A549 (cell line): ENCODE data around the gene SHROOM2. TPM values are rescaled to one million over a fixed set of nuclear protein-coding genes. Genes with fewer than 3 reads are reported as not detected.

Experiments used
- ATAC-seq, 2 experiments: fragments of 200-7000 bp in 1 of 2; fragments of >200 bp in 1 of 2; cut with Nextera tagmentation in 1 of 2; cut with Tn5 transposase in 1 of 2; 3 replicates each; pipeline versions ENCODE4 v1.8.0 to v1.9.1; 2018 to 2020; ENCODE audit warnings: mild to moderate bottlenecking in 1 of 2, moderate library complexity in 1 of 2
- CTCF ChIA-PET: fragments of 300-600 bp; sonication (Branson Sonifier 250); formaldehyde crosslinking; extraction: SDS; loops from one replicate; lab custom pipeline; 2021; ENCODE audit warnings: antibody characterized with exemption, inconsistent platforms; lab: Yijun Ruan, JAX
- POLR2A ChIA-PET: fragments of 350-600 bp; formaldehyde crosslinking; extraction: SDS; loops from one replicate; lab custom pipeline; 2021; ENCODE audit warnings: antibody characterized with exemption, inconsistent platforms; lab: Yijun Ruan, JAX
- DNase-seq, 2 experiments: peaks; one replicate each; pipeline versions ENCODE4 v3.0.0 to v3.0.0-alpha.2; 2011 to 2016; ENCODE audit warnings: low read depth in 1 of 2, low spot score in 1 of 2
- FAIRE-seq: peaks from 2 replicates; lab custom pipeline; 2011; peaks lifted over from hg19 to GRCh38; lab: Jason Lieb, UNC
- H3K27ac ChIP-seq, 2 experiments: fragments of >200 bp; sonication (Bioruptor Twin); formaldehyde crosslinking; 3 replicates each; pipeline ENCODE4 v1.5.1; 2016 to 2017
- H3K4me1 ChIP-seq: fragments of >200 bp; sonication (Bioruptor Twin); formaldehyde crosslinking; 3 replicates; pipeline ENCODE4 v1.6.1; 2016
- H3K4me2 ChIP-seq: fragments of >200 bp; sonication (Bioruptor Twin); formaldehyde crosslinking; 3 replicates; pipeline ENCODE4 v1.6.1; 2016
- H3K4me3 ChIP-seq: fragments of >200 bp; sonication (Bioruptor Twin); formaldehyde crosslinking; 3 replicates; pipeline ENCODE4 v1.5.1; 2016
- H3K9me3 ChIP-seq: fragments of >200 bp; sonication (Bioruptor Twin); formaldehyde crosslinking; 3 replicates; pipeline ENCODE4 v1.6.1; 2016
- BCL3 ChIP-seq: fragments of >200 bp; sonication (Bioruptor Twin); formaldehyde crosslinking; IDR thresholded peaks from 3 replicates; pipeline ENCODE4 v1.6.1; 2016
- BHLHE40 ChIP-seq: IDR thresholded peaks from 2 replicates; pipeline ENCODE4 v1.6.1; 2012; ENCODE audit warnings: low read depth, low read length, inconsistent platforms
- CBX8 ChIP-seq: fragments of 200-600 bp; sonication (generic); IDR thresholded peaks from 2 replicates; pipeline ENCODE4 v1.6.1; 2016
- CHD2 ChIP-seq: fragments of 150-350 bp; IDR thresholded peaks from 2 replicates; pipeline ENCODE4 v1.6.1; 2014; ENCODE audit warnings: low read length; ENCODE audit not compliant: partially characterized antibody
- CTCF ChIP-seq: fragments of >200 bp; sonication (Bioruptor Twin); formaldehyde crosslinking; IDR thresholded peaks from 3 replicates; pipeline ENCODE4 v1.5.1; 2016
- E2F6 ChIP-seq: IDR thresholded peaks from 2 replicates; pipeline ENCODE4 v1.6.1; 2012; ENCODE audit warnings: low read depth, borderline replicate concordance
- FOSL2 ChIP-seq, 2 experiments: fragments of 450-650 bp in 1 of 2; fragments of >200 bp in 1 of 2; sonication (Bioruptor Twin) in 1 of 2; formaldehyde crosslinking; IDR thresholded peaks; 2 replicates each; pipeline versions ENCODE4 v1.5.0 to v1.6.1; 2016 to 2020; ENCODE audit warnings: mild to moderate bottlenecking in 1 of 2, moderate library complexity in 1 of 2
- HEYL ChIP-seq: fragments of 250-450 bp; sonication (Bioruptor Pico); IDR thresholded peaks from 2 replicates; pipeline ENCODE4 v1.8.0; 2021; ENCODE audit warnings: mild to moderate bottlenecking, moderate library complexity
- HMGXB4 ChIP-seq: fragments of 250-450 bp; sonication (Bioruptor Pico); IDR thresholded peaks from 2 replicates; pipeline ENCODE4 v1.5.0; 2021; ENCODE audit warnings: mild to moderate bottlenecking, moderate library complexity, borderline replicate concordance
- HOXA7 ChIP-seq: fragments of 250-450 bp; sonication (Bioruptor Pico); IDR thresholded peaks from 2 replicates; pipeline ENCODE4 v1.5.0; 2020; ENCODE audit warnings: mild to moderate bottlenecking, moderate library complexity
- HOXB5 ChIP-seq: fragments of 250-450 bp; sonication (Bioruptor Pico); IDR thresholded peaks from 2 replicates; pipeline ENCODE4 v1.5.0; 2020; ENCODE audit warnings: mild to moderate bottlenecking, moderate library complexity
- MAZ ChIP-seq: fragments of 150-350 bp; IDR thresholded peaks from 2 replicates; pipeline ENCODE4 v1.6.1; 2014; ENCODE audit warnings: antibody characterized with exemption, low read depth, low read length, borderline replicate concordance
- MYC ChIP-seq: IDR thresholded peaks from 2 replicates; pipeline ENCODE4 v1.6.1; 2012; ENCODE audit warnings: mild to moderate bottlenecking, inconsistent platforms, low read length, improper control_type of control experiment, borderline replicate concordance
- NFE2L2 ChIP-seq: fragments of 150-350 bp; conservative IDR thresholded peaks from 2 replicates; pipeline ENCODE4 v1.6.1; 2014; ENCODE audit warnings: low read length
- NPAS2 ChIP-seq: fragments of 250-450 bp; sonication (Bioruptor Pico); IDR thresholded peaks from 2 replicates; pipeline ENCODE4 v1.8.0; 2022; ENCODE audit warnings: mild to moderate bottlenecking, moderate library complexity, borderline replicate concordance
- PHF8 ChIP-seq: fragments of 200-600 bp; sonication (generic); IDR thresholded peaks from 2 replicates; pipeline ENCODE4 v1.6.1; 2016; ENCODE audit warnings: low read depth, mild to moderate bottlenecking, antibody characterized with exemption, moderate library complexity, borderline replicate concordance
- RAD21 ChIP-seq, 2 experiments: fragments of >200 bp in 1 of 2; sonication (Bioruptor Twin) in 1 of 2; formaldehyde crosslinking in 1 of 2; IDR thresholded peaks in 1 of 2; conservative IDR thresholded peaks in 1 of 2; 2 replicates in 1 of 2; 3 replicates in 1 of 2; pipeline ENCODE4 v1.6.1; 2012 to 2018; ENCODE audit warnings: inconsistent platforms in 1 of 2
- RARB ChIP-seq: fragments of 250-450 bp; sonication (Bioruptor Pico); IDR thresholded peaks from 2 replicates; pipeline ENCODE4 v1.8.0; 2021; ENCODE audit warnings: mild to moderate bottlenecking, moderate library complexity
- SMC3 ChIP-seq: fragments of >200 bp; sonication (Bioruptor Twin); formaldehyde crosslinking; IDR thresholded peaks from 3 replicates; pipeline ENCODE4 v1.6.1; 2018; ENCODE audit warnings: inconsistent platforms
- ZC3H11A ChIP-seq: fragments of 450-650 bp; IDR thresholded peaks from 2 replicates; pipeline ENCODE4 v1.6.1; 2014; ENCODE audit warnings: antibody characterized with exemption, mild to moderate bottlenecking
- WGBS: methylation state at CpG from one replicate; pipeline ENCODE4 v1.1.6; 2017; ENCODE audit errors: missing lambda C conversion rate; 5-methylcytosine and 5-hydroxymethylcytosine counted together
- polyA plus RNA-seq, 4 experiments: library from polyadenylated mRNA; depleted of rRNA in 3 of 4; stranded (reverse); fragments of >200 nt; fragmentation: RNase III in 1 of 4; extraction: RNeasy Plus Mini Kit Qiagen cat#74134 plus additional on column Dnase treatment in 1 of 4; gene quantifications; 2 replicates in 3 of 4; 3 replicates in 1 of 4; pipeline ENCODE4 v1.2.3, GENCODE V29; 2011 to 2017
- TF ChIP-seq, protein P1 (sequence below): fragments of 250-450 bp; sonication (Bioruptor Pico); IDR thresholded peaks from 2 replicates; pipeline ENCODE4 v1.5.0; 2020; ENCODE audit warnings: low read depth, mild to moderate bottlenecking, moderate library complexity
- TF ChIP-seq, protein P2 (sequence below): fragments of 150-350 bp; IDR thresholded peaks from 2 replicates; pipeline ENCODE4 v1.6.1; 2014; ENCODE audit warnings: low read depth, mild to moderate bottlenecking, low read length

SHROOM2 gene
- polyA plus RNA-seq, 2 of the 4 experiments (the other 2 are of a cell fraction): 0.12 to 0.27 TPM

DNA sequence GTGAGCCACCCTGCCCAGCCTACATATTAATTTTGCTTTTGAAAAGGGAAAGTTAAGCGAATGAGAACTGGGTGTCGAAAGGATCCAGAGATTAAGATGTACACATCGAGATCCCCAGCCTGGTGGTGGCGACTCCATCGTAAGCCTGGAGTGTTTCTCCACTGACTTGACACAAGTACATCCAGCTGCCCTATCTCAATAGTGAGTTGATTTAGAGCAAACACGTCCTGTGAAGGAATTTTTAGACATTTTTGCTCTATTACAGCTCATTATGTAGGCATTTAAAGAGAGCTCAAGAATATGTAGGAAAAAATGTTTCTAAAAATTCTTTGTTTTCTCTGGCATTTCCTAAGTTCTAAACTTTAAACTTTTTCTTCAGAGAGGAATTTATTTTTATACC lies 169.3 kb downstream of the SHROOM2 start:
- FAIRE-seq (no peak), DNase-seq (no peak), ATAC-seq (no peak)
- CTCF ChIA-PET: interaction anchor here (0.6 kb wide), 1 partner anchor 625 kb away, joined by 3 read pairs; no protein-coding TSS in a partner anchor
- Histone ChIP-seq H3K27ac (no peak overlapping the region), H3K4me1 (no peaks in the 10 kb centered on the region), H3K9me3 (no peaks in the 10 kb centered on the region), H3K4me2 (no peak overlapping the region), H3K4me3 (no peak overlapping the region)
- WGBS: 58% methylated on average over 6 of the region's 6 CpGs
- POLR2A ChIA-PET: no interaction called here
- no peak for TF ChIP-seq RARB
- no peak for TF ChIP-seq NFE2L2
- no peak for TF ChIP-seq BHLHE40
- no peak for TF ChIP-seq MAZ
- TF ChIP-seq HOXB5 (CRISPR knock-in tag): no peak
- TF ChIP-seq PHF8: no peak
- TF ChIP-seq RAD21 (conservative IDR thresholded peaks at IDR 0.05 in 1 of 2, IDR thresholded peaks at IDR 0.05 in 1 of 2): no peak
- no peak for TF ChIP-seq SMC3
- no peak for TF ChIP-seq HOXA7 (CRISPR knock-in tag)
- no peak for TF ChIP-seq CTCF

GRCh38 chrX:9957743-9958142 lies 171.5 kb downstream of the SHROOM2 start:
- CTCF ChIA-PET: interaction anchor here (0.7 to 2.2 kb wide), 2 partner anchors 123 to 161 kb away, joined by 3 to 9 read pairs; no protein-coding TSS in a partner anchor
- no peak for TF ChIP-seq MAZ
- peak in 1 of 2 experiments; percentile 15; a peak in 1 of 5 replicates for TF ChIP-seq RAD21 (conservative IDR thresholded peaks at IDR 0.05 in 1 of 2, IDR thresholded peaks at IDR 0.05 in 1 of 2)
- H3K27ac ChIP-seq: no peak overlapping the region
- POLR2A ChIA-PET: no interaction called here
- no peak; a peak in 1 of 6 replicates for ATAC-seq
- no peak for DNase-seq
- no peaks in the 10 kb centered on the region for H3K9me3 ChIP-seq
- no peak for FAIRE-seq
- H3K4me1 ChIP-seq: no peaks in the 10 kb centered on the region
- WGBS: 13% methylated on average over 9 of the region's 9 CpGs
- H3K4me3 ChIP-seq: no peak overlapping the region
- H3K4me2 ChIP-seq: peak overlapping the region; percentile 28; the same call in 1 of the 3 replicates

GRCh38 chrX:9958183-9958582 lies 172.0 kb downstream of the SHROOM2 start:
- 74% methylated on average over 5 of the region's 5 CpGs for WGBS
- DNase-seq (no peak), ATAC-seq (no peak), FAIRE-seq (no peak)
- ChIA-PET CTCF (interaction anchor here (0.7 to 2.2 kb wide), 2 partner anchors 123 to 161 kb away, joined by 3 to 9 read pairs; no protein-coding TSS in a partner anchor), POLR2A (no interaction called here)
- Histone ChIP-seq H3K4me2 (peak overlapping the region; percentile 28; the same call in 1 of the 3 replicates), H3K27ac (no peak overlapping the region), H3K4me1 (no peaks in the 10 kb centered on the region), H3K4me3 (no peak overlapping the region), H3K9me3 (no peaks in the 10 kb centered on the region)
- TF ChIP-seq HEYL (CRISPR knock-in tag) (no peak), E2F6 (no peak), CBX8 (no peak), MYC (no peak), FOSL2 (IDR thresholded peaks at IDR 0.05) (no peak), FOSL2 (CRISPR knock-in tag; IDR thresholded peaks at IDR 0.05) (no peak), ZC3H11A (no peak), CHD2 (no peak), NFE2L2 (no peak), HOXB5 (CRISPR knock-in tag) (no peak), HMGXB4 (no peak), BCL3 (no peak), NPAS2 (no peak)
- TF ChIP-seq, protein P1, sequence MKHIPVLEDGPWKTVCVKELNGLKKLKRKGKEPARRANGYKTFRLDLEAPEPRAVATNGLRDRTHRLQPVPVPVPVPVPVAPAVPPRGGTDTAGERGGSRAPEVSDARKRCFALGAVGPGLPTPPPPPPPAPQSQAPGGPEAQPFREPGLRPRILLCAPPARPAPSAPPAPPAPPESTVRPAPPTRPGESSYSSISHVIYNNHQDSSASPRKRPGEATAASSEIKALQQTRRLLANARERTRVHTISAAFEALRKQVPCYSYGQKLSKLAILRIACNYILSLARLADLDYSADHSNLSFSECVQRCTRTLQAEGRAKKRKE (CRISPR knock-in tag): no peak
- TF ChIP-seq, protein P2, sequence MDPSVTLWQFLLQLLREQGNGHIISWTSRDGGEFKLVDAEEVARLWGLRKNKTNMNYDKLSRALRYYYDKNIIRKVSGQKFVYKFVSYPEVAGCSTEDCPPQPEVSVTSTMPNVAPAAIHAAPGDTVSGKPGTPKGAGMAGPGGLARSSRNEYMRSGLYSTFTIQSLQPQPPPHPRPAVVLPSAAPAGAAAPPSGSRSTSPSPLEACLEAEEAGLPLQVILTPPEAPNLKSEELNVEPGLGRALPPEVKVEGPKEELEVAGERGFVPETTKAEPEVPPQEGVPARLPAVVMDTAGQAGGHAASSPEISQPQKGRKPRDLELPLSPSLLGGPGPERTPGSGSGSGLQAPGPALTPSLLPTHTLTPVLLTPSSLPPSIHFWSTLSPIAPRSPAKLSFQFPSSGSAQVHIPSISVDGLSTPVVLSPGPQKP: no peak
